GM18498 (cell line): ENCODE measurements around the gene CCDC116.
A peak's percentile ranks its signal among the peaks of the same experiment; 100 is the strongest.

Experiments
- ATAC-seq: cut with Tn5 transposase; IDR thresholded peaks from one replicate; pipeline ENCODE4 v1.9.1; 2021; ENCODE audit warnings: mild to moderate bottlenecking, moderate library complexity; ENCODE audit not compliant: unreplicated experiment

The CCDC116 gene

GRCh38 chr22:21650823-21651520 is 18.4 kb downstream of the CCDC116 start:
- no peak for ATAC-seq

DNA sequence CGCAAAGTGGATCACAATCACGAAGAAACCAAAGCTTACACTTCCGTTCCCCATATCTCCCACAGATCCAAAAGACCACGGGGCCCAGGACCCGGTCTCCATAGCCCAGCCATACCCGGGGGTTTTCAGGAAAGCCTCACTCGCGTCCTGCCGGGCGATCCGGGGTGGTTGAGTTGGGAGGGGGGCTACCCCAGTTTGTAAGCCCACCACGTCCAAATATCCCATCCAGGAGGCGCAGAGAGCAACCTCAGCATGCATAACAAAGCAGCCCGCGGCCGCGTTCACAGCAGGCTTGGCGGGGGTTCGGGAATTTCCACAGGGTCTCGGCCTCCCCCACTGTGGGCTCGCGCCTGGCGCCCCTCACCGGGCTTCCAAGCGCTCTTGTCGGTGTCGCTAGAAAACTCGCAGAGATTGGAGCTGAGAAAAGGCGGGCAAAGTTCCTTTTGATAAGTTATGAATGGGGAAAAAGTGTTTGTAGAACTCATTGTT is 19.0 kb downstream of the CCDC116 start:
- peak; percentile 16 for ATAC-seq

DNA sequence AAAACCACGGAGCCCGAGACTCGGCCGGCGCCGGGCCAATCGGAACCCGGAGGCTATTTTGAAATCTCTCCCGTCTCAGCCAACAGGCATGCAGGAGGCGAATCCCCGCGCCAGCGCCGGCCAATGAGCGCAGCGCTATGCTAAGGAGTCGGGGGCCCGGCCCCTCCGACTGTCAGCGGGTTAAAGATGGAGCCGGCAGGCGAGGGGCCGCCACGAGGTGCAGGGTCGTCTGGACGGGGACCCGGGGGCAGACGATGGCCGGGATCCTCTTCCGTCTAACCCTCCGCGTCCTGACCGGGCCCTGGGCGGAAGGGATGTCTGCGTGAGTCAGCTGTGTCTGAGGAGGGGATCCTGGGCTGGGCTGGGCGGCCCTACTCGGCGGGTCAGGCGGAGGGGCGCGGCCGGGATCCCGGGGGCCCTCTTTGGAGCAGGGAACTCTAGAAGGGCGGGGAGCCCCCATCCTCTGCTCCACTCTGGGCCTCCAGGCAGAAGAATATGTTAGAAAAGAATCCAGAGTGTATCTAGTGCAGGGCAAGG is 19.5 kb downstream of the CCDC116 start:
- peak; percentile 88 for ATAC-seq

GRCh38 chr22:21652547-21653545 is 20.3 kb downstream of the CCDC116 start:
- no peak for ATAC-seq

DNA sequence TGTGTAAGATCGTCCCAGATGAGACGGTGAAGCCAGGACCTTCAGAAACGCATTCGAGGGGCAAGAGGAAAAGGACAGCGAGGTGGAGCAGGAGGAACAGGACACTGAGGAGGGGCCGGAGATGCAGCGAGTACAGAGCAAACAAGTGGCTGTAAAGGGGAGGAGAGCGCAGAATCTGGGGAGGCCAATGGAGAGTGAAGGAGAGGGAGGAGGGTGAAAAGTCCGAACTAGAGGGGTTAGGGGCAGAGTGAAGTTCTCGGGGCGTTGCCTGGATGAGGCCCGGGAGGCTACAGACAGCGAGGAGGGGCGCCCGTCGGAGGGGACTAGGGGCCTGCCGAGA is 24.4 kb downstream of the CCDC116 start:
- no peak for ATAC-seq

GRCh38 chr22:21657360-21658032 is 24.9 kb downstream of the CCDC116 start:
- ATAC-seq: peak; percentile 80

DNA sequence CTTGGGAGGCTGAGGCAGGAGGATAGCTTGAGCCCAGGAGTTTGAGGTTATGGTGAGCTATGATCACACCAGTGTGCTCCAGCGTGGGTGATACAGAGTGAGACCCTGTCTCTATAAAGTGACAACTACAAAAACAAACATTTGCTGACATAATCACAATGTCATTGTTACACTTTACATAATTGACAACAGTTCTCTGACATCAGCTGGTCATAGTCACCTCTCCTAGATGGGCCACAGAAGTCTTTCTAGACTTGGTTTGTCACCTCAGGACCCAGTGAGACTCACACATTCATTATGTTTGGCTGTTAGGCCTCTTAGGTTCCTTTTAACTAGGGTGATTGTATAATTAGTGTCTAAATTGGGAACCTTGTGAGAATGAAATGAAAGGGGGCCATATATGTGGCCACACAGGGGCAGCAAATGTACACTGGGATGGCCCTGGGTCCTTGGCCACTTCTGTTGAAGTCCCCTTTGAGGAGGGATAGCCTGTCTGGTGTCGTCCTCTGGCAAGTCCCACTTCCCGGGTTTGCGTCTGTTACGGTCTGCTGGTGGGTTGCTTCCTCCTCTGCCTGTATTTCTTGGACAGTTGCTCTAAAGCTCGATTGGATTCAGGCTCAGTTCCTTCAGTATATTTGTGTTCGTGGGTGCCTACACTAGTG is 27.4 kb downstream of the CCDC116 start:
- no peak for ATAC-seq

- ATAC-seq: no peak
Observed at GRCh38 chr22:21660904-21661303, 28.3 kb downstream of the CCDC116 start.

GRCh38 chr22:21661991-21662390 is 29.4 kb downstream of the CCDC116 start:
- no peak for ATAC-seq

DNA sequence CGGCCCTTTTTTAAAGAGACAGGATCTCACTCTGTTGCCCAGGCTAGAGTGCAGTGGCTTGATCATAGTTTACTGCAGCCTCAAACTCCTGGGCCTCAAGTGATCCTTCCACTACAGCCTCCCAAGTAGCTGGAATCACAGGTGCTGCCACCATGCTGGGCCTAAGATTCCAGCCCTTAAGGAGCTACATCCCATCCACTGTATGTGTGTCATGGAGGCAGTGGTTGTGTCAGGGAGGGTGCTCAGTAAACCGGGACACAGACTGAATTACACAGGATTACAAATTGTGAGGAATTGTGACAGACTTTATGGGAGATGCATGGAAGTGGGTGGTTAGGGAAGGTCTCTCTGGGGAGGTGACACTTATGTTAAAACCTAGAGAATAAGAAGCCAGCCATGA is 31.2 kb downstream of the CCDC116 start:
- ATAC-seq: no peak

DNA sequence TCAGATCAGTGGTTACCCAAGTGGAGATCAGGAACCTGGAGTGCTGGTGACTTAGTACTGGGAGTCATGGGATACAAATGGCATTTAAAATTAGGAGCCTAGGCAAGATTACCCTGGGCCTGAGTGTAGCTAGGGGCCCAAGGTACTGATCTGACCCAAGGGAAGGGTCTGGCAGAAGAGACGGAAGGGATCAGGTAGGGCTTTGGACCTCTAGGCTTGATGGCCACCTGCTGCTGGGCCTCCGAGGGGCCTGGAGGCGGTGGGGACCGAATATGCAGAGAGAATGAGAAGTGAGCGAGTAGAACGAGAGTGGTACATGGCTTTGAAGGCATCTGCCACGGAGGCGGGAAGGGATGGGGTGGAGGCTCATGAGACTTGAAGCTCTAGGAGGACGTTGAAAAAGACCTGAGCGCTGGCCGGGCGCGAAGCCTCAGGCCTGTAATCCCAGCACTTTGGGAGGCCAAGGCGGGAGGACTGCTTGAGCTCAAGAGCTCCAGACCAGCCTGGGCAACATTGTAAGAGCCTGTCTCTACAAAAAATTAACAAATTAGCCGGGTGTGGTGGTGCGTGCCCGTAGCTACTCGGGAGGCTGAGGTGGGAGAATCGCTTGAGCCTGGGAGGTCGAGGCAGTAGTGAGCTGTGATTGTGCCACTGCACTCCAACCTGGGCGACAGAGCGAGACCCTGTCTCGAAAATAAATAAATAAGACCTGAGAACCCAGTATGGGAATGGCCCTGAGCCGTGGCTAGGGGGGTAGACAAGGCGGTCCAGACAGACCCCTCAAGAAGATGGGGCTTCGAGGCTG is 32.7 kb downstream of the CCDC116 start:
- ATAC-seq: no peak

- no peak for ATAC-seq
Observed at GRCh38 chr22:21666786-21667185, 34.2 kb downstream of the CCDC116 start.

DNA sequence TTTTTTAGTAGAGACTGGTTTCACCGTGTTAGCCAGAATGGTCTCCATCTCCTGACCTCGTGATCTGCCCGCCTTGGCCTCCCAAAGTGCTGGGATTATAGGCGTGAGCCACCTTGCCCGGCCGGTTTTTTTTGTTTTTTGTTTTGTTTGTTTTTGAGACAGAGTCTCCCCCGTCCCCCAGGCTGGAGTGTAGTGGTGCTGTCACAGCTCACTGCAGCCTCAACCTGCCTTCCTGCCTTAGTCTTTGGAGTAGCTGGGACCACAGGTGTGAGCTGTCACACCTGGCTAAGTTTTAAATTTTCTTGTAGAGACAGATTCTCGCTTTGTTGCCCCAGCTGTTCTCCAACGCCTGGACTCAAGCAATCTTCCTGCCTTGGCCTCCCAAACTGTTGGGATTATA is 36.5 kb downstream of the CCDC116 start:
- no peak for ATAC-seq

GRCh38 chr22:21672107-21672629 is 39.6 kb downstream of the CCDC116 start:
- ATAC-seq: no peak

- no peak for ATAC-seq
Observed at GRCh38 chr22:21673534-21674321, 41.2 kb downstream of the CCDC116 start.

DNA sequence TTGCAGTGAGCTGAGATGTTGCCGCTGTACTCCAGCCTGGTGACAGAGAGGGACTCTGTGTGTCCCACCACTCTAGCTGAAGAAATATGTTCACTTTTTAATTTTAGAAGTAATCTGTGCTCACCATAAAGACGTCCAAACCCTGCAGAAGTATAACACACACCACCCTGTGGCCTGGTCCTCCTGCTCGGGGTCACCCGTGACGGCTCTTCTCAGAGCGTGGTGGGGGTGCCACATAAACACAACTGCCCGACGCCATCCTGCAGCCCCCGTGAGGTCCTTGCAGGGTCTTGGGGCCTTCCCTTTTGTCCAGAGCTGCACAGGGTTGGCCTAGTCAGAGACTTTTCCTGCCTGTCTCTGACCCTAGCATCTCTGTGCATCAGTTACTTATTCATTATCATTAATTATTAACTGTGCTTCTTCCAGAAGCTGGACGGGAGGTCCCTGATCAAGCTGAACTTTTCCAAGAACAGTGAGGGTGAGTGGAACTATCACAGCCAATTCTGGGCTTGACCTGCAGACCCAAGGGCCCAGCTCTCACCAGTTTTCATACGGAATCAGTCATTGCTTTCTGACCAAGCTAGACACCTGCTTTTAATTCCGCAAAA is 42.2 kb downstream of the CCDC116 start:
- no peak for ATAC-seq

DNA sequence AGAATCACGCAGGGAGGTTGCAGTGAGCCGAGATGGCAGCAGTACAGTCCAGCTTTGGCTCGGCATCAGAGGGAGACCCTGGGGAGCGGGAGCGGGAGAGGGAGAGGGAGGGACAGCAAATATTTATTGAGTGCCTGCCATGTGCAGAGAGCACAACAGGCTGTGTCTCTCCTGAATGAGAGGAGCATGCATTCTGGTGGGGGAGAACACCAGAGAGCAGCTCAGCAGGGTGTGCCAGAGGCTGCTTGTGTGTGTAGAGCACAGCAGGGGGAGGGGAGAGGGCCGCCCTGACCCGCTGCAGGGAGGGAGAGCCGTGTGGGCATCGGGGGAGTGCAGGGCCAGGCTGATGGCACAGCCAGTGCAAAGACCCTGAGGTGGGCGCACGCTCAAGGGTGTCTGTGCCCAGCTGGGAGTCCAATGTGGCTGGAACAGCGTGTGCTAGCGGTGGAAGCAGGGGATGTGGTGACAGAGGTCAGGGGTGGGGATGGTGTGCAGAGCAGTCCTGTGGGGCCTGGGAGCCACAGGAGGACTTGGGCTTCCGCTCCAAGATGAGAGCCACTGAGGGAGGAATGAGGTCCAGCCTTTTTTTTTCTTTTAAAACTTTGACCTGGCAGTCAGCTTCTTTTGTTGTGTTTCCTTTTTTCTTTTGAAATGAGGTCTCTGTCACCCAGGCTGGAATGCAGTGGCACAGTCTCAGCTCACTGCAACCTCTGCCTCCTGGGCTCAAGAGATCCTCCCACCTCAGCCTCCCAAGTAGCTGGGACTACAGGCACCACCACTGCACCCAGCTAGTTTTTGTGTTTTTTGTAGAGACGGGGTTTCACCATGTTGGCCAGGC is 45.3 kb downstream of the CCDC116 start:
- no peak for ATAC-seq
